Measurements from ENCODE around the gene HELZ2.

HELZ2 gene

DNA sequence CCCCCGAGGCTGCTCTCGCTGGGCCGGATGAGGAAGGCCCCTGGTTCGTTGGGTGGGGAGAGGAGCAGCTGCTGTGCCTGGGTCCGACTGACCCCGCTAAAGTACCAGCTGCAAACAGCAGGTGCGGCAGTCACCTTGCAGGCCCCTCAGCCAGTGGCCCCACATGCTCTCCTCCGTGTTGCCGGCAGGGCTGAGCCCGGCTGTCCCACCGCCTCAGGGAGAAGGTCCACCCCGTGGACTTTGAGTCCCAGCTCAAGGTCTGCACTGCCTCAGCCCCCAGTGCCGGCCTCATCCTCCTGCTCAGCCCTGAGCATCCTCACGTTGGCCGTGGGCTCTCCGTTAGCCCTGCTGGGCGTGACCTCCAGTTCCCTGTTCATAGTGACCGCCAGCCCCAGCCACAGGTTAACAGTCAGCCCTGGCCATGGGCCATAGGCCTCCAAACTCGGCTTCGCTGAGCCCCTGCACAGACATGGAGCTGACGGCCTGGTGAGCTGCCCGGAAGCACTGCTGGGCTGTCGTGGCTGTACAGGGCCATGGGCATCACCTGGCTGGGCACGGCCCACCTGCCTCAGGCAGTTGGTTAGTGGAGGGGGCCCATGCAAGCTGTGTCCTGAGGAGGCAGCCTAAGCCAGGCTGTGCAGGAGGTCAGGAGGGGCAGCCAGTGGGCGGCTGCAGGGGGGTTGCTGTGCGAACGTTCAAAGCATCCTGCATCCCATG lies 29.6 kb downstream of the HELZ2 start:
- H3K27ac ChIP-seq (ENCODE audit: extremely low read depth, low read depth, low read length), result no peak overlapping the region
- no peaks in the 10 kb centered on the region for H3K4me1 ChIP-seq (ENCODE audit: control insufficient read depth, insufficient read depth, low read length)
- POLR2A ChIA-PET, result interaction anchor here (0.6 to 1.0 kb wide), 3 partner anchors 9 to 697 kb away, joined by 3 read pairs; no protein-coding TSS in a partner anchor
- H3K4me3 ChIP-seq (ENCODE audit: low read depth, low read length), result no peak overlapping the region
- TF ChIP-seq ZNF660 (tag by site-specific recombination; IDR thresholded peaks at IDR 0.05) (no peak), GLI4 (tag by site-specific recombination; IDR thresholded peaks at IDR 0.05) (no peak), BCL11A (tag by site-specific recombination; IDR thresholded peaks at IDR 0.05; ENCODE audit: low read depth) (peak; percentile 19; the same call in 1 of the 2 replicates), KLF16 (tag by site-specific recombination; IDR thresholded peaks at IDR 0.05) (no peak), YY1 (tag by site-specific recombination; IDR thresholded peaks at IDR 0.05) (no peak), ZBTB8A (tag by site-specific recombination; IDR thresholded peaks at IDR 0.05) (peak; percentile 10; the same call in 1 of the 2 replicates), ZNF394 (tag by site-specific recombination; IDR thresholded peaks at IDR 0.05; ENCODE audit: borderline replicate concordance) (no peak), ZNF112 (tag by site-specific recombination; IDR thresholded peaks at IDR 0.05) (no peak), SETDB1 (IDR thresholded peaks at IDR 0.05; ENCODE audit: insufficient read length, low read length) (no peak), ZNF214 (tag by site-specific recombination; IDR thresholded peaks at IDR 0.05; ENCODE audit: borderline replicate concordance) (no peak), ZXDB (tag by site-specific recombination; IDR thresholded peaks at IDR 0.05) (no peak), GLIS2 (tag by site-specific recombination; IDR thresholded peaks at IDR 0.05) (peak; percentile 38), SP2 (tag by site-specific recombination; IDR thresholded peaks at IDR 0.05) (no peak), ZSCAN16 (tag by site-specific recombination; IDR thresholded peaks at IDR 0.05) (no peak), ZNF621 (tag by site-specific recombination; IDR thresholded peaks at IDR 0.05) (no peak), ZNF585B (tag by site-specific recombination; IDR thresholded peaks at IDR 0.05) (no peak), FEZF1 (tag by site-specific recombination; IDR thresholded peaks at IDR 0.05) (no peak), ZNF10 (tag by site-specific recombination; IDR thresholded peaks at IDR 0.05) (peak; percentile 87), ZNF558 (tag by site-specific recombination; IDR thresholded peaks at IDR 0.05) (no peak), ZNF138 (tag by site-specific recombination; IDR thresholded peaks at IDR 0.05; ENCODE audit: borderline replicate concordance) (no peak), ZNF416 (tag by site-specific recombination; IDR thresholded peaks at IDR 0.05) (no peak)
- TF ChIP-seq, protein P1, sequence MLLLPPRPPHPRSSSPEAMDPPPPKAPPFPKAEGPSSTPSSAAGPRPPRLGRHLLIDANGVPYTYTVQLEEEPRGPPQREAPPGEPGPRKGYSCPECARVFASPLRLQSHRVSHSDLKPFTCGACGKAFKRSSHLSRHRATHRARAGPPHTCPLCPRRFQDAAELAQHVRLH (tag by site-specific recombination; IDR thresholded peaks at IDR 0.05), result no peak
- TF ChIP-seq, protein P2, sequence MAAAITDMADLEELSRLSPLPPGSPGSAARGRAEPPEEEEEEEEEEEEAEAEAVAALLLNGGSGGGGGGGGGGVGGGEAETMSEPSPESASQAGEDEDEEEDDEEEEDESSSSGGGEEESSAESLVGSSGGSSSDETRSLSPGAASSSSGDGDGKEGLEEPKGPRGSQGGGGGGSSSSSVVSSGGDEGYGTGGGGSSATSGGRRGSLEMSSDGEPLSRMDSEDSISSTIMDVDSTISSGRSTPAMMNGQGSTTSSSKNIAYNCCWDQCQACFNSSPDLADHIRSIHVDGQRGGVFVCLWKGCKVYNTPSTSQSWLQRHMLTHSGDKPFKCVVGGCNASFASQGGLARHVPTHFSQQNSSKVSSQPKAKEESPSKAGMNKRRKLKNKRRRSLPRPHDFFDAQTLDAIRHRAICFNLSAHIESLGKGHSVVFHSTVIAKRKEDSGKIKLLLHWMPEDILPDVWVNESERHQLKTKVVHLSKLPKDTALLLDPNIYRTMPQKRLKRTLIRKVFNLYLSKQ (tag by site-specific recombination; IDR thresholded peaks at IDR 0.05; ENCODE audit: borderline replicate concordance), result no peak
- TF ChIP-seq, protein P3, sequence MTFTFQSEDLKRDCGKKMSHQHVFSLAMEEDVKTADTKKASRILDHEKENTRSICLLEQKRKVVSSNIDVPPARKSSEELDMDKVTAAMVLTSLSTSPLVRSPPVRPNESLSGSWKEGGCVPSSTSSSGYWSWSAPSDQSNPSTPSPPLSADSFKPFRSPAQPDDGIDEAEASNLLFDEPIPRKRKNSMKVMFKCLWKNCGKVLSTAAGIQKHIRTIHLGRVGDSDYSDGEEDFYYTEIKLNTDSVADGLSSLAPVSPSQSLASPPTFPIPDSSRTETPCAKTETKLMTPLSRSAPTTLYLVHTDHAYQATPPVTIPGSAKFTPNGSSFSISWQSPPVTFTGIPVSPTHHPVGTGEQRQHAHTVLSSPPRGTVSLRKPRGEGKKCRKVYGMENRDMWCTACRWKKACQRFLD (tag by site-specific recombination; IDR thresholded peaks at IDR 0.05), result no peak
- TF ChIP-seq, protein P4, sequence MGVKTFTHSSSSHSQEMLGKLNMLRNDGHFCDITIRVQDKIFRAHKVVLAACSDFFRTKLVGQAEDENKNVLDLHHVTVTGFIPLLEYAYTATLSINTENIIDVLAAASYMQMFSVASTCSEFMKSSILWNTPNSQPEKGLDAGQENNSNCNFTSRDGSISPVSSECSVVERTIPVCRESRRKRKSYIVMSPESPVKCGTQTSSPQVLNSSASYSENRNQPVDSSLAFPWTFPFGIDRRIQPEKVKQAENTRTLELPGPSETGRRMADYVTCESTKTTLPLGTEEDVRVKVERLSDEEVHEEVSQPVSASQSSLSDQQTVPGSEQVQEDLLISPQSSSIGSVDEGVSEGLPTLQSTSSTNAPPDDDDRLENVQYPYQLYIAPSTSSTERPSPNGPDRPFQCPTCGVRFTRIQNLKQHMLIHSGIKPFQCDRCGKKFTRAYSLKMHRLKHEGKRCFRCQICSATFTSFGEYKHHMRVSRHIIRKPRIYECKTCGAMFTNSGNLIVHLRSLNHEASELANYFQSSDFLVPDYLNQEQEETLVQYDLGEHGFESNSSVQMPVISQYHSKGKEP (tag by site-specific recombination; IDR thresholded peaks at IDR 0.05), result no peak
- H3K9me3 ChIP-seq (ENCODE audit: control insufficient read depth, insufficient read depth, low read depth, low read length), result no peaks in the 10 kb centered on the region
- no peaks in the 10 kb centered on the region for H3K36me3 ChIP-seq (ENCODE audit: control insufficient read depth in 2 of 2, insufficient read depth in 1 of 2, low read length in 2 of 2)
- CTCF ChIA-PET, result no interaction called here

All from HEK293 (cell line).